SK-N-SH treated with all-trans-retinoic acid at 6 μM for 48 hours (cell line): ENCODE measurements around the gene SCFD2.

Experiments used
- CSDC2 ChIP-seq: fragments of 250-450 bp; sonication (Bioruptor Pico); IDR thresholded peaks from 2 replicates; pipeline ENCODE4 v1.5.0; 2020; ENCODE audit warnings: mild to moderate bottlenecking, moderate library complexity
- GLIS3 ChIP-seq: fragments of 250-450 bp; sonication (Bioruptor Pico); IDR thresholded peaks from 2 replicates; pipeline ENCODE4 v1.5.0; 2020; ENCODE audit warnings: mild to moderate bottlenecking, moderate library complexity
- POU6F1 ChIP-seq: fragments of 250-450 bp; sonication (Bioruptor Pico); IDR thresholded peaks from 2 replicates; pipeline ENCODE4 v1.8.0; 2021; ENCODE audit warnings: low read depth, mild to moderate bottlenecking, moderate library complexity, borderline replicate concordance
- ZNF70 ChIP-seq: fragments of 450-650 bp; formaldehyde crosslinking; IDR thresholded peaks from 2 replicates; pipeline ENCODE4 v1.5.0; 2020; ENCODE audit warnings: mild to moderate bottlenecking, moderate library complexity

GRCh38 chr4:53371049-53371448 is 5.2 kb upstream of the SCFD2 start:
- TF ChIP-seq GLIS3 (CRISPR knock-in tag) (no peak), CSDC2 (CRISPR knock-in tag) (no peak), POU6F1 (CRISPR knock-in tag) (no peak), ZNF70 (CRISPR knock-in tag) (no peak)
